Fibroblast of skin of scalp (primary cell): Measurements from ENCODE around the gene CDH6.

ENCODE experiments used
- DNase-seq: peaks from one replicate; pipeline ENCODE4 v3.0.0-alpha.2; 2013

CDH6 gene

GRCh38 chr5:31333475-31333874, 140.0 kb downstream of the CDH6 start:
- no peak for DNase-seq

GRCh38 chr5:31334061-31334860, 140.8 kb downstream of the CDH6 start:
- peak; percentile 30 for DNase-seq

- no peak for DNase-seq
Measured at GRCh38 chr5:31335456-31335855, 142.0 kb downstream of the CDH6 start.

- no peak for DNase-seq
Measured at GRCh38 chr5:31343946-31344345, 150.5 kb downstream of the CDH6 start.

GRCh38 chr5:31346896-31347551, 153.5 kb downstream of the CDH6 start:
- no peak for DNase-seq

- no peak for DNase-seq
Measured at GRCh38 chr5:31347552-31347905, 154.0 kb downstream of the CDH6 start.

- no peak for DNase-seq
Measured at GRCh38 chr5:31350395-31350794, 156.9 kb downstream of the CDH6 start.

- DNase-seq: peak; percentile 24
Measured at GRCh38 chr5:31355337-31355736, 161.9 kb downstream of the CDH6 start.

- DNase-seq: no peak
Measured at GRCh38 chr5:31357038-31357437, 163.6 kb downstream of the CDH6 start.

- no peak for DNase-seq
Measured at GRCh38 chr5:31359839-31360238, 166.4 kb downstream of the CDH6 start.

- DNase-seq: peak; percentile 66
Measured at GRCh38 chr5:31361234-31361633, 167.7 kb downstream of the CDH6 start.

- peak; percentile 41 for DNase-seq
Measured at GRCh38 chr5:31361704-31362528, 168.4 kb downstream of the CDH6 start.

GRCh38 chr5:31362529-31362900, 169.0 kb downstream of the CDH6 start:
- peak; percentile 86 for DNase-seq

GRCh38 chr5:31362931-31363568, 169.6 kb downstream of the CDH6 start:
- peak; percentile 47 for DNase-seq

- DNase-seq: peak; percentile 91
Measured at GRCh38 chr5:31364881-31365636, 171.6 kb downstream of the CDH6 start.

GRCh38 chr5:31365776-31366175, 172.3 kb downstream of the CDH6 start:
- DNase-seq: no peak

GRCh38 chr5:31366941-31367340, 173.5 kb downstream of the CDH6 start:
- peak; percentile 69 for DNase-seq

- DNase-seq: no peak
Measured at GRCh38 chr5:31372124-31372523, 178.6 kb downstream of the CDH6 start.

- DNase-seq: no peak
Measured at GRCh38 chr5:31375999-31376720, 182.7 kb downstream of the CDH6 start.

- no peak for DNase-seq
Measured at GRCh38 chr5:31377274-31377946, 183.9 kb downstream of the CDH6 start.

GRCh38 chr5:31378136-31378535, 184.7 kb downstream of the CDH6 start:
- DNase-seq: no peak
